ENCODE measurements around the gene ULBP2.

The ULBP2 gene

GRCh38 chr6:149960488-149960887 is 18.7 kb downstream of the ULBP2 start:
- Histone ChIP-seq H3K27me3 (ENCODE audit: low read depth, low read length) (peaks cover 24% of the 10 kb centered on the region), H3K9me3 (ENCODE audit: insufficient read depth, low read length) (no peaks in the 10 kb centered on the region), H3K27ac (ENCODE audit: low read length) (no peak overlapping the region), H3K36me3 (replicated peaks; ENCODE audit: low read depth, low read length) (no peaks in the 10 kb centered on the region), H3K9ac (ENCODE audit: low read length) (no peak overlapping the region), H4K20me1 (ENCODE audit: insufficient read depth, low read length) (no peaks in the 10 kb centered on the region), H3K4me1 (ENCODE audit: low read length) (no peaks in the 10 kb centered on the region), H3K79me2 (ENCODE audit: low read length) (no peaks in the 10 kb centered on the region), H3K4me3 (ENCODE audit: low read length) (no peak overlapping the region), H2AFZ (ENCODE audit: low read depth, low read length) (no peak overlapping the region), H3K4me2 (ENCODE audit: low read length) (no peak overlapping the region)
- TF ChIP-seq, protein P1, sequence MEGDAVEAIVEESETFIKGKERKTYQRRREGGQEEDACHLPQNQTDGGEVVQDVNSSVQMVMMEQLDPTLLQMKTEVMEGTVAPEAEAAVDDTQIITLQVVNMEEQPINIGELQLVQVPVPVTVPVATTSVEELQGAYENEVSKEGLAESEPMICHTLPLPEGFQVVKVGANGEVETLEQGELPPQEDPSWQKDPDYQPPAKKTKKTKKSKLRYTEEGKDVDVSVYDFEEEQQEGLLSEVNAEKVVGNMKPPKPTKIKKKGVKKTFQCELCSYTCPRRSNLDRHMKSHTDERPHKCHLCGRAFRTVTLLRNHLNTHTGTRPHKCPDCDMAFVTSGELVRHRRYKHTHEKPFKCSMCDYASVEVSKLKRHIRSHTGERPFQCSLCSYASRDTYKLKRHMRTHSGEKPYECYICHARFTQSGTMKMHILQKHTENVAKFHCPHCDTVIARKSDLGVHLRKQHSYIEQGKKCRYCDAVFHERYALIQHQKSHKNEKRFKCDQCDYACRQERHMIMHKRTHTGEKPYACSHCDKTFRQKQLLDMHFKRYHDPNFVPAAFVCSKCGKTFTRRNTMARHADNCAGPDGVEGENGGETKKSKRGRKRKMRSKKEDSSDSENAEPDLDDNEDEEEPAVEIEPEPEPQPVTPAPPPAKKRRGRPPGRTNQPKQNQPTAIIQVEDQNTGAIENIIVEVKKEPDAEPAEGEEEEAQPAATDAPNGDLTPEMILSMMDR (IDR thresholded peaks at IDR 0.05; ENCODE audit: low read depth, low read length) = no peak

DNA sequence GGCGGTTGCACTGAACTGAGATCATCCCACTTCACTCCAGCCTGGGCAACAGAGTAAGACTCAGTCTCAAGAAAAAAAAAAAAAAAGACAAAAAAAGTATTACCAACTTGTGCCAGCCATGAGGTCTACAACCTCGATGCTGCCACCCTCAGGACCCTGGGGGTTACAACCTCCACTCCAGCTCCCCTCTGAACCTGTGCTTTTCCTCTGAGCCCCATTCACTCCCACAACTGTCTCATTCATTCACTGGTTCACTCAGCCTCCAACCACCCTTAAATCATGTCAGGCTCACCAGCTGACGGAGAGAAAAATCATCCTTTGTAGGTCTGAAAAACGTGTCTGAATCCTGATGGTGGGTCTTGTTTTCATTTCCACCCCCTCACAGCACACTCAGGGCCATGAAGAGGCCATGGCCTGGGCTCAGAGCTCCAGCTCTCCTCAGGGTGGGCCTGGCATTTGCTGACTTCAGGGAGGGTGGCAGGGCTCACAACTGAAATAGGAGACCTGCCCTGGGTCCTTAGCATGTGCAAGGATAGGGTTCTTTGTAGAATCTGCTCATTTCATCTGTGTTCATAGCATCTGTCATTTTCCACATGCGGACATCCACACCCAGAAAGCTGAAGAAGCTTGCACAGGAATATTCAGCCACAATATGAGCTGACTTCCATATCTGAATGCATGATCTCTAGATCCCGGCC is 20.1 kb downstream of the ULBP2 start:
- H3K27me3 ChIP-seq (ENCODE audit: low read depth, low read length) = peaks cover 15% of the 10 kb centered on the region; the same call in 1 of the 2 replicates
- H3K27ac ChIP-seq (ENCODE audit: low read length) = no peak overlapping the region
- no peaks in the 10 kb centered on the region for H4K20me1 ChIP-seq (ENCODE audit: insufficient read depth, low read length)
- no peak overlapping the region for H2AFZ ChIP-seq (ENCODE audit: low read depth, low read length)
- no peak for TF ChIP-seq EZH2phosphoT487 (IDR thresholded peaks at IDR 0.05; ENCODE audit: low read depth)
- TF ChIP-seq, protein P1 (IDR thresholded peaks at IDR 0.05; ENCODE audit: low read depth, low read length) = peak; percentile 29
- H3K36me3 ChIP-seq (replicated peaks; ENCODE audit: low read depth, low read length) = no peaks in the 10 kb centered on the region
- H3K9me3 ChIP-seq (ENCODE audit: insufficient read depth, low read length) = no peaks in the 10 kb centered on the region
- H3K4me3 ChIP-seq (ENCODE audit: low read length) = no peak overlapping the region
- no peak overlapping the region for H3K9ac ChIP-seq (ENCODE audit: low read length)
- H3K4me1 ChIP-seq (ENCODE audit: low read length) = no peaks in the 10 kb centered on the region
- no peak overlapping the region for H3K4me2 ChIP-seq (ENCODE audit: low read length)
- no peaks in the 10 kb centered on the region for H3K79me2 ChIP-seq (ENCODE audit: low read length)

DNA sequence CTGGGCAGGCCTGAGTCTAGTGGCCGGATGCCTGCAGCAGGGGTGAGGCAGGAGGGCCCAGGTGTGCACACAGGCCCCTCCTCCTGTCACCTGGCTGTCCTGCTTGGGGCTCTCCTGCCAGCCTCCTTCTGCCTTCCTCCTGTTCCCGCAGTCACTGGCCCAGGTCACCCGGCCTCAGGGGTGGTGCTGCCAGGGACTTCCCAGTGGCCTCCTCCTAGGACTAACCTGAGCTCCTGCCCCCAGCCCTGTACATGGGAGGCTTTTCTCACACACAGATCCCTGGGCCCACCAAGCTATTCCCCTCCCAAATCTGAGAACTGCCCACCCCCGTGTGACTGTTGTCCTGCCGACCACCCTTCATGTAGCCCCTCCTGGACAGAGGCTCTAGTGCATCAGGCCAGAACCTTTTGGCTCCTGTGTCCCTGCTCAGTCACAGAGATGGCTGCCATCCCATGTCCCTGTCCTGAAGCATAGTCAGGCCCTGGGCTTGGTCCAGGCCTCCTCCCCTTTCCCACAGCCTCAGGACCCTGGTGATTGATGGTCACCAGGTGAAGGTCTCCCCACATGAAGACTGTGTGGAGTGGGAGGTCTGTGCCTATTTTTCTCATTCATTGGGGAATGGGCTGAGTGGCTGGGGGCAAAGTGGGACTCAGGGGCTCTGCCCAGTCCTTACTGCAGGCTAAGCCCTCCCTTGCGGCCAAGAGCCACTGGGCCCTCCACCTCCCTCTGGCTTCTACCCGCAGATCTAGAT is 20.8 kb downstream of the ULBP2 start:
- Histone ChIP-seq H3K9me3 (ENCODE audit: insufficient read depth, low read length) (no peaks in the 10 kb centered on the region), H3K79me2 (ENCODE audit: low read length) (no peaks in the 10 kb centered on the region), H3K27me3 (ENCODE audit: low read depth, low read length) (peaks cover 15% of the 10 kb centered on the region; the same call in 1 of the 2 replicates), H4K20me1 (ENCODE audit: insufficient read depth, low read length) (no peaks in the 10 kb centered on the region), H3K4me2 (ENCODE audit: low read length) (no peak overlapping the region), H2AFZ (ENCODE audit: low read depth, low read length) (no peak overlapping the region), H3K4me1 (ENCODE audit: low read length) (no peaks in the 10 kb centered on the region), H3K36me3 (replicated peaks; ENCODE audit: low read depth, low read length) (no peaks in the 10 kb centered on the region), H3K9ac (ENCODE audit: low read length) (no peak overlapping the region), H3K27ac (ENCODE audit: low read length) (no peak overlapping the region), H3K4me3 (ENCODE audit: low read length) (no peak overlapping the region)
- TF ChIP-seq EZH2phosphoT487 (IDR thresholded peaks at IDR 0.05; ENCODE audit: low read depth) = no peak
- TF ChIP-seq, protein P1 (IDR thresholded peaks at IDR 0.05; ENCODE audit: low read depth, low read length) = no peak

DNA sequence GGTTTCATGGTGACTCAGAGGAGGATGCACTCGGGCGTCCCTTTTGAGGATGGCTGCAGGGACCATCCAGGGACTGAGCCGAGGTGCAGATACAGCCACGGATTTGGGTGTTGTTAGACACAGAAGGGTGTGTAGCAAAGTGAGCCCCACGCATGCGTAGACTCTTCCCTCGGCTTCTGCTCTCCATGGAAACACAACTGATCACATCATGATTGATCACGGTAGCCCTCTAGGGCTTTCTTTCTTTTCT is 21.3 kb downstream of the ULBP2 start:
- H3K4me1 ChIP-seq (ENCODE audit: low read length) = no peaks in the 10 kb centered on the region
- no peak overlapping the region for H3K4me2 ChIP-seq (ENCODE audit: low read length)
- no peaks in the 10 kb centered on the region for H3K9me3 ChIP-seq (ENCODE audit: insufficient read depth, low read length)
- H3K4me3 ChIP-seq (ENCODE audit: low read length) = no peak overlapping the region
- no peaks in the 10 kb centered on the region for H4K20me1 ChIP-seq (ENCODE audit: insufficient read depth, low read length)
- no peak overlapping the region for H3K9ac ChIP-seq (ENCODE audit: low read length)
- peaks cover 13% of the 10 kb centered on the region; the same call in 1 of the 2 replicates for H3K27me3 ChIP-seq (ENCODE audit: low read depth, low read length)
- H3K27ac ChIP-seq (ENCODE audit: low read length) = no peak overlapping the region
- H3K36me3 ChIP-seq (replicated peaks; ENCODE audit: low read depth, low read length) = no peaks in the 10 kb centered on the region
- TF ChIP-seq, protein P1 (IDR thresholded peaks at IDR 0.05; ENCODE audit: low read depth, low read length) = no peak
- no peak overlapping the region for H2AFZ ChIP-seq (ENCODE audit: low read depth, low read length)
- no peaks in the 10 kb centered on the region for H3K79me2 ChIP-seq (ENCODE audit: low read length)

Data from OCI-LY3 (cell line).